Head of caudate nucleus (tissue), 42 donors: ENCODE data around the gene SOX11.

Experiments used
- DNase-seq, 42 donors: peaks; one replicate each; pipeline versions ENCODE4 v3.0.0 to v3.0.0-alpha.2; 2020 to 2021; ENCODE audit warnings: mixed read lengths in 7 of 42
- intact Hi-C: fragments of 100-400 bp; cut with DNase I; formaldehyde crosslinking; loops from one replicate; pipeline ENCODE4 v1.15.0; 2022

Gene SOX11

DNA sequence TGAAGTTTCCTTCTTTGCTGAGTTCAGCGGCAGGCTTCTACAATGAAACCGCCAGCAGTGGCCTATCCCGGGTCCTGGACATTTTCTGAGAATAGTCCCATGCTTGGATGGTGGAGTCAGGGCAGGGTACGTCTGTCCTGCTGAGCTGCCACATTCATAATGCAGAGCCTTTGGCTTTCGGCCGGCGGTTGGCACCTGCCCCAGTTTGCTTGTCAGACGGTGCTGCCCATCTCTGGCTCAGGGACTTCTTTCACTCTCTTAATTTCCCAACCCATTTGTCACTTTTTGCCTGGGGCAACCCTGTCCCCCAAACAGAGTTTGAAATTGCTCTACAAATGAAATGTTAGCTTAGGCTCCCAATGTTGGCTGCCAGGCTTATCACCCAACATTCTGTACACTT lies 57.2 kb downstream of the SOX11 start:
- intact Hi-C loops, result no loop called here
- peak in 15 of 42 donors; percentile 6 to 49 (median 22) for DNase-seq
